HL-60 (cell line): Measurements from ENCODE around the gene PDHX.

Experiments used
- DNase-seq, 2 experiments: peaks; one replicate each; pipeline ENCODE4 v3.0.0-alpha.2; 2010 to 2020; ENCODE audit warnings: low read depth in 1 of 2, low spot score in 1 of 2
- H3K27ac ChIP-seq: fragments of 250-450 bp; sonication (Bioruptor Pico); replicated peaks from 2 replicates; pipeline ENCODE4 v1.5.1; 2020; ENCODE audit warnings: mild to moderate bottlenecking, moderate library complexity
- H3K27me3 ChIP-seq: fragments of 250-450 bp; sonication (Bioruptor Pico); 2 replicates; pipeline ENCODE4 v1.5.1; 2021; ENCODE audit warnings: mild to moderate bottlenecking, moderate library complexity; ENCODE audit not compliant: insufficient read depth, poor library complexity, severe bottlenecking
- H3K4me3 ChIP-seq: replicated peaks from 2 replicates; pipeline ENCODE4 v1.5.1; 2011; ENCODE audit warnings: mild to moderate bottlenecking, control low read depth, low read length; ENCODE audit not compliant: insufficient read depth
- CTCF ChIP-seq: IDR thresholded peaks from one replicate; pipeline ENCODE4 v1.5.1; 2011; ENCODE audit warnings: low read length, control low read depth, inconsistent platforms; ENCODE audit not compliant: insufficient read depth
- GABPA ChIP-seq: IDR thresholded peaks from 2 replicates; pipeline ENCODE4 v1.6.1; 2012; ENCODE audit warnings: low read depth
- POLR2AphosphoS5 ChIP-seq: IDR thresholded peaks from 2 replicates; pipeline ENCODE4 v1.6.1; 2012; ENCODE audit warnings: low read depth
- REST ChIP-seq: IDR thresholded peaks from 2 replicates; pipeline ENCODE4 v1.6.1; 2012; ENCODE audit warnings: low read depth; ENCODE audit not compliant: insufficient replicate concordance
- SPI1 ChIP-seq: IDR thresholded peaks from 2 replicates; pipeline ENCODE4 v1.6.1; 2012; ENCODE audit warnings: low read depth, mild to moderate bottlenecking, borderline replicate concordance

Gene PDHX

DNA sequence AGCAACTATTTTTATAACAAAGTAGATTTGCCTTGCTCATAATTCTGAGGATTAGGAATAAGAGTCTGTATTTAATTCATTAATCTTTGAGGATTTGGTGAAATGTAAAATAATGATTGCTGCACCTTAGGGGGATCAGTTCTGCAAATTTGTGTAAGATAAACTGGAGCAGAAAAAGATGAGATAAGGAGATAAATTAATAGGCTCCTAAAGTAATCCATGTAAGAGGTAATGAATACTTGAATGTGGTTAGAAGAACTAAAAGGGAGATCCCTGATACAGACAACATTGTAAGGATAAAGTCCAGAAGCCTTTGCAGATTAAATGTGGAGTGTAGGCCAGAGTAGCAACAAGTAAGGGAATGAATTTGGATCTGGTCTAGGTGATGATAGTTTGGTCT, 45.6 kb downstream of the PDHX start:
- Histone ChIP-seq H3K27me3 (no peaks in the 10 kb centered on the region), H3K27ac (no peak overlapping the region), H3K4me3 (no peak overlapping the region)
- TF ChIP-seq GABPA (no peak), POLR2AphosphoS5 (no peak), SPI1 (no peak)
- DNase-seq, result no peak

DNA sequence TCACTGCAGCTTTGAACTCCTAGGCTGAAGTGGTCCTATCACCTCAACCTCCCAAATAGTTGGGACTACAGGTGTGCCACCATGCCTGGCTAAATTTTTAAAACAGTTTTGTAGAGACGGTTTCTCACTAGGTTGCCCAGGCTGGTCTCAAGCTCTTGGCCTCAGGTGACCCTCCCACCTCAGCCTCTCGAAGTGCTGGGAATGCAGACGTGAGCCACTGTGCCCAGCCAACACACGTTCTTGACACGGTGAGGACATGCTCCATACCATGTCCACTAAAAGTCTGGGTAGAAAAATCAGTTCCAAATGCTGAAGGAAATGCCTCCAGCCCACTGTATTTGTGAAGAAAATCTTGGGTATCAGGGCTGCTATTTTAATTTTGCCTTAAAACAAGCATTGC, 46.9 kb downstream of the PDHX start:
- no peaks in the 10 kb centered on the region for H3K27me3 ChIP-seq
- TF ChIP-seq CTCF (no peak), REST (no peak), GABPA (no peak), SPI1 (no peak), POLR2AphosphoS5 (no peak)
- no peak overlapping the region for H3K27ac ChIP-seq
- H3K4me3 ChIP-seq, result no peak overlapping the region
- no peak for DNase-seq

DNA sequence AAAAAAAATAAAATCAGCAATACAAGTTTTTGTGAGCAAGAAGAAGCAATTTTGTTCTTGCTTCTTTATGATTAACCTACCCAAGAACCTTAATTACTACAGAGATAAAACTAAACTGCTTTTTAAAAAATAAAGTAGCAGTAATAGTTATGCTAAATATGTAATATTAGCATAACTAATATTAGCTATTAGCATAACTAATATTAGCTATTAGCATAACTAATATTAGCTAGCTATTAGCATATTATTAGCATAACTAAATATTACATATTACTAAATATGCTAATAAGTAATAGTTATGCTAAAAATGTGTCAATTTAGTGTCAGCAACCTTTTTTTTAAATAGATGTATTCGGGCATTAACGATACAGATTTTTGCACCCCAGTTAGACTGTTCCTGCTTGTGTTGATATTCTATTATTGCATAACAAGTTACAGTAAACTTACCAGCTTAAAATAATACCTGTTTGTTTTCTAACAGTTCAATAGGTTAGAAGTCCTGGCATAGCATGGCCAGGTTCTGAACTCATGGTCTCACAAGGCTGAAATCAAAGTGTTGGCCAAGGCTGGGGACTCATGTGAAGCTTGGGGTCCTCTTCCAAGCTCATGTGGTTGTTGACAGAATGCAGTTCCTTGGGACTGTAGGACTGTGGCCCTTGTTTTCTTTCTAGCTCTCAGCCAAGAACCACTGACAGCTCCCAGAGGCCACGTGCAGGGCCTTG, 48.4 kb downstream of the PDHX start:
- H3K27ac ChIP-seq, result no peak overlapping the region
- TF ChIP-seq REST (no peak), POLR2AphosphoS5 (no peak), SPI1 (no peak), GABPA (no peak), CTCF (no peak)
- no peak overlapping the region for H3K4me3 ChIP-seq
- no peak for DNase-seq
- no peaks in the 10 kb centered on the region for H3K27me3 ChIP-seq

DNA sequence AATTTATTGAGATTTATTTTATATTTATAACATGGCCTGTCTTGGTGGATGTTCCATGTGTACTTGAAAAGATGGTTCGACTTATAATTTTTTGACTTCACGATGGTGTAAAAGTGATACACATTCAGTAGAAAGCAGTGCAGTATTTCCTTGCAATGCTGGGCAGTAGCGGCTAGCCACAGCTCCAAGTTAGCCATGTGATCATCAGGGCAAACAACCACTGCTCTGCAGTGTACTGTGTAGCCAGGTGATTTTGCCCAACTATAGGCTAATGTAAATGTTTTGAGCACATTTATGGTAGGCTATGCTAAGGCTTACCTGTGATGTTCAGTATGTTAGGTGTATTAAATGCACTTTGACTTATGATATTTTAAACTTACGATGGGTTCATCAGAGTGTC, 52.4 kb downstream of the PDHX start:
- no peak overlapping the region for H3K27ac ChIP-seq
- TF ChIP-seq CTCF, result no peak
- no peak for TF ChIP-seq REST
- TF ChIP-seq SPI1, result no peak
- no peak for TF ChIP-seq POLR2AphosphoS5
- no peak for TF ChIP-seq GABPA
- no peaks in the 10 kb centered on the region for H3K27me3 ChIP-seq
- DNase-seq, result no peak
- H3K4me3 ChIP-seq, result no peak overlapping the region
